Esophagus (tissue), 2 donors: ENCODE results near the gene NCOA1. TPM values are rescaled to one million over a fixed set of nuclear protein-coding genes. Genes with fewer than 3 reads are reported as not detected.
"Not testable (repeated sequence)": the region's sequence is repeated elsewhere in the genome, so short reads cannot be mapped to it uniquely, and the experiment has no call there.

Experiments used
- H3K27ac ChIP-seq, 2 donors: one replicate each; pipeline ENCODE4 v1.5.1; 2013; ENCODE audit warnings: low read depth in 2 of 2, mild to moderate bottlenecking in 2 of 2, inconsistent platforms in 1 of 2, low read length in 1 of 2, moderate library complexity in 1 of 2
- H3K27me3 ChIP-seq, 2 donors: one replicate each; pipeline ENCODE4 v1.6.1; 2013; ENCODE audit warnings: low read length in 2 of 2, control low read depth in 1 of 2, mild to moderate bottlenecking in 1 of 2; ENCODE audit not compliant: insufficient read depth in 2 of 2, control insufficient read depth in 1 of 2
- H3K36me3 ChIP-seq, 2 donors: one replicate each; pipeline ENCODE4 v1.6.1; 2013; ENCODE audit warnings: low read length in 1 of 2; ENCODE audit not compliant: control insufficient read depth in 2 of 2, insufficient read depth in 2 of 2
- H3K4me1 ChIP-seq, 2 donors: one replicate each; pipeline ENCODE4 v1.6.1; 2013; ENCODE audit warnings: low read length in 1 of 2; ENCODE audit not compliant: control insufficient read depth in 2 of 2, insufficient read depth in 2 of 2
- H3K4me3 ChIP-seq, 2 donors: one replicate each; pipeline ENCODE4 v1.5.1; 2013; ENCODE audit warnings: low read length in 2 of 2, mild to moderate bottlenecking in 2 of 2, low read depth in 1 of 2, moderate library complexity in 1 of 2
- H3K9me3 ChIP-seq, 2 donors: one replicate each; pipeline ENCODE4 v1.6.1; 2013; ENCODE audit warnings: mild to moderate bottlenecking in 2 of 2, low read depth in 1 of 2, low read length in 1 of 2, moderate library complexity in 1 of 2; ENCODE audit not compliant: control insufficient read depth in 2 of 2, insufficient read depth in 1 of 2
- WGBS, 2 donors: extraction: QIAGEN DNeasy Blood & Tissue Kit; methylation state at CpG; one replicate each; pipeline ENCODE4 v1.1.7; 2013; 5-methylcytosine and 5-hydroxymethylcytosine counted together
- polyA plus RNA-seq, 2 donors: library from polyadenylated mRNA; stranded (reverse); fragments of 200-250 nt; gene quantifications; one replicate each; pipeline ENCODE4 v1.2.3, GENCODE V29; 2013
- donor health status: healthy with polysubstance abuse.
- donor health status: Bipolar disorder and iron deficiency.

The NCOA1 gene
- polyA plus RNA-seq, 2 donors: 8.7 to 13.7 TPM

GRCh38 chr2:24577481-24577880 is 86.4 kb downstream of the NCOA1 start:
- no peaks in the 10 kb centered on the region for H3K36me3 ChIP-seq
- 38 to 45% methylated on average over 2 of the region's 2 CpGs for WGBS, 2 donors
- no peaks in the 10 kb centered on the region for H3K9me3 ChIP-seq
- no peaks in the 10 kb centered on the region for H3K27me3 ChIP-seq
- H3K27ac ChIP-seq: no peak overlapping the region
- H3K4me3 ChIP-seq: no peak overlapping the region
- H3K4me1 ChIP-seq: peaks cover 0 to 2% of the 10 kb centered on the region in 2 donors

GRCh38 chr2:24579053-24579803 is 88.2 kb downstream of the NCOA1 start:
- H3K36me3 ChIP-seq: no peaks in the 10 kb centered on the region
- WGBS, 2 donors: 88 to 91% methylated on average over 4 of the region's 4 CpGs

DNA sequence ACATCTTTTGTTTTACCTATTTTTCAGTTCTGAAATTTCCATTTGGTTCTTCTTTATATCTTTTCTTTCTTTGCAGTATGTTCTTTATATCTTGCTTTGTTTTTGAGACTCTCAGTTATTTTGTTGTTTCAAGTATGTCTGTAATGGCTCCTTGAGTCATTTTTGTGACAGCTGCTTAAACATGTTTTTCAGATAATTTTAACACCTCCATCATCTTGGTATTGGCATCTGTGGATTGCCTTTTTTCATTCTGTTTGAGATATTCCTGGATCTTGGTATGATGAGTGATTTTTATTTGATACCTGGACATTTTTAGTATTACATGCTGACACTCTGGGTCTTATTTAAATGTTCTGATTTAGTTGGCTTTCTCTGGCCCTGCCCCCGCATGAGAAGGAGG is 89.5 kb downstream of the NCOA1 start:
- no peaks in the 10 kb centered on the region for H3K27me3 ChIP-seq
- no peak overlapping the region for H3K4me3 ChIP-seq
- H3K9me3 ChIP-seq: no peaks in the 10 kb centered on the region
- WGBS, 2 donors: 96 to 100% methylated on average over 1 of the region's 1 CpG
- peaks cover 0 to 2% of the 10 kb centered on the region in 2 donors for H3K4me1 ChIP-seq
- H3K27ac ChIP-seq: no peak overlapping the region
- no peaks in the 10 kb centered on the region for H3K36me3 ChIP-seq

More at GRCh38 chr2:24579053-24579803, 88.2 kb downstream of the NCOA1 start:
- no peaks in the 10 kb centered on the region for H3K9me3 ChIP-seq
- H3K27ac ChIP-seq: no peak overlapping the region
- no peak overlapping the region for H3K4me3 ChIP-seq
- H3K4me1 ChIP-seq: peaks cover 0 to 2% of the 10 kb centered on the region in 2 donors
- no peaks in the 10 kb centered on the region for H3K27me3 ChIP-seq

DNA sequence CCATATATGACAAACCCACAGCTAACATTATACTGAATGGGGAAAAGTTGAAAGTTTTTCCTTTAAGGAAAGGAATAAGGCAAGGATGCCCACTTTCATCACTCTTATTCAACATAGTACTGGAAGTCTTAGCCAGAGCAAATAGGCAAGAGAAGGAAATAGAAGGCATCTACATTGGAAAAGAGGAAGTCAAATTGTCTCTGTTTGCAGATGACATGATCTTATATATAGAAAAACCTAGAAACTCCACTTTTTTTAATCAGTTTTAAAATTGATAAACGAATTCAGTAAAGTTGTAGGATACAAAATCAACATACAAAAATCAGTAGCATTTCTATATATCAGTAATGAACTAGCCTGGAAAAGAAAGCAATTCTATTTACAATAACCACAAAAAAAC is 90.9 kb downstream of the NCOA1 start:
- H3K27ac ChIP-seq, H3K9me3 ChIP-seq, H3K36me3 ChIP-seq, H3K4me3 ChIP-seq, H3K27me3 ChIP-seq, H3K4me1 ChIP-seq: not testable (repeated sequence)
- WGBS, 2 donors: 90 to 95% methylated on average over 1 of the region's 1 CpG

DNA sequence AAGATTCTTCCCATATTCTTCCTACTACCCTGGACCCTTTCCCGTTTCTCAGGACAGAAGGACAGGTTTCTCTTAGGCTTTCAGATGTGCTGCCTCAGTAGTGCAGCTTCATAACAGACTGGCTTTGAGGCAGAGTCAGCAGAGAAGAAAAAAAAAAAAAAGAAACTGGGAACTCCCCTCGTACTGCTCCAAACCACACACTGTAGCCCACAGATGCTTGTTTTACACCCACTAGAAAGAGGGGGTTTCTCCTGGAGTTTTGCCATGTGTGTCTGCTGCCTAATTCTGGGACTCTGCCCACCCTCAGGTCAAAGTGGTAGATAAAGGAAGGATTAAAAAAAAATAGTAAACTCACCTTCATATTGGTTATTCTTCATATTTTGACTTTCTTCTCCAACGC is 95.9 kb downstream of the NCOA1 start:
- no peak overlapping the region for H3K27ac ChIP-seq
- WGBS, 2 donors: 79 to 81% methylated on average over 3 of the region's 3 CpGs

GRCh38 chr2:24588294-24588693 is 97.2 kb downstream of the NCOA1 start:
- H3K27ac ChIP-seq: no peak overlapping the region
- 81 to 87% methylated on average over 5 of the region's 5 CpGs for WGBS, 2 donors
- no peak overlapping the region for H3K4me3 ChIP-seq
- peaks cover 0 to 3% of the 10 kb centered on the region in 2 donors for H3K36me3 ChIP-seq
- no peaks in the 10 kb centered on the region for H3K9me3 ChIP-seq
- no peaks in the 10 kb centered on the region for H3K4me1 ChIP-seq
- no peaks in the 10 kb centered on the region for H3K27me3 ChIP-seq

More for the DNA sequence above, 95.9 kb downstream of the NCOA1 start:
- H3K27me3 ChIP-seq: no peaks in the 10 kb centered on the region
- no peak overlapping the region for H3K4me3 ChIP-seq
- no peaks in the 10 kb centered on the region for H3K9me3 ChIP-seq
- peaks cover 0 to 3% of the 10 kb centered on the region in 2 donors for H3K36me3 ChIP-seq
- H3K4me1 ChIP-seq: no peaks in the 10 kb centered on the region

DNA sequence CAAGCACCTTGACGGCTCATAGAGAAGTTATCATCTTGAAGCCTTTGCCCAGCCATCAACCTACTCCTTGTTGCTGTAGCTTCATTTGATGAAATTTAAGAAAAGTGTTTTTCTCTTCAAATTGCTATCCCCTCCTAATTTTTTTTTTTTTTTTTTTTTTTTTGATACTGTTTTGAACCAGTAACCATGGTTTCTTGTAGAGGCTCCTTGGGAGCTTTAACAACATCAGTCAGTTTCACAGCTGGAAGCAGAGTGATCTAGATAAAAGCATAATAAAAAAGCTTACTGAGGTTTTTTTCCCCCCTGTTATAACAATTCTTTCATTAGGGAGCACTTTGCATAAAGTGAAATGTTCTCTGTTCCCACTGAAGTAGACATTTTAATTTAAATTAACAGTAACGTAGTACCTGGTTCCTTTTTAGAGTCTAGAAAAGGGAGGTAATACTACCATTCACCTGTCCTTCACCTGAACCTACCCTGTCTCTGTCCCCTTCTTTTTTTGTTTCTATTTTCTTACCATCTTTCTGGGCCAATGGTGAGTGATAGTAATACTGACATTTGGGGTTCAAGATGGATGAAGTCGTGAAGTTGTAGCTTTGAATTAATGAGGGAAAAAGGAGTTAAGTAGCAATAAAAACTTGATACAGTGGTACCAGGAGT is 101.5 kb downstream of the NCOA1 start:
- Histone ChIP-seq H3K27me3 (no peaks in the 10 kb centered on the region), H3K4me1 (no peaks in the 10 kb centered on the region), H3K4me3 (no peak overlapping the region), H3K27ac (no peak overlapping the region), H3K9me3 (no peaks in the 10 kb centered on the region), H3K36me3 (peaks cover 0 to 3% of the 10 kb centered on the region in 2 donors)
- 92 to 96% methylated on average over 3 of the region's 3 CpGs for WGBS, 2 donors

GRCh38 chr2:24594283-24594682 is 103.2 kb downstream of the NCOA1 start:
- no peak overlapping the region for H3K27ac ChIP-seq
- no peak overlapping the region for H3K4me3 ChIP-seq
- no peaks in the 10 kb centered on the region for H3K27me3 ChIP-seq
- 89 to 91% methylated on average over 2 of the region's 2 CpGs for WGBS, 2 donors
- no peaks in the 10 kb centered on the region for H3K36me3 ChIP-seq
- H3K9me3 ChIP-seq: no peaks in the 10 kb centered on the region
- no peaks in the 10 kb centered on the region for H3K4me1 ChIP-seq

DNA sequence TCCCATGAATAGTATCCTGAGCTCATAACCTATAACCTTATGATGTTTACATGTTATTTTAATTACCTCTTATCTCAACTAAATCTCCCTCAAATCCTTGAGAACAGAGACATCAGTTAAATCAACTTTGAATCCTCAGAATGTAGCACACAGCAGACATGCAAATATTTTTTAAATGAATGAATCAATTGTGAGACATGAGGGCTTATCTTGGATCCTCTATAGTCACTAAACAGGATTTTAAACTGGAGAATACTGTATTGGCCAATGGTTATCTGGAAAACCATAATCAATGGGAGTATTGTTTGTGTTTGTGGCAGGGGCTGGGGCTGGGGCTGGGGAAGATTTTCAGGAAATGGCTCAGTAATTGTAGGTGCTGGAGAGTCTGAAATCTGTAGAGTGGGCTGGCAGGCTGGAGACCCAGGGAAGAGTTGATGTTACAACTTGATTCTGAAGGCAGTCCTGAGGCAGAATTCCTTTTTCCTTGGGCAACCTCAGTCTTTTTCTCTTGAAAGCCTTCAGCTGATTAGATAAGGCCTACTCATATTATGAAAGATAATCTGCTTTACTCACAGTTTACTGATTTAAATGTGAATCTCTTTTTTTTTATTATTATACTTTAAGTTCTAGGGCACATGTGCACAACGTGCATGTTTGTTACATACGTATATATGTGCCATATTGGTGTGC is 106.3 kb downstream of the NCOA1 start:
- H3K27me3 ChIP-seq: no peaks in the 10 kb centered on the region
- H3K9me3 ChIP-seq: no peaks in the 10 kb centered on the region
- peaks cover 0 to 3% of the 10 kb centered on the region in 2 donors for H3K4me1 ChIP-seq
- H3K36me3 ChIP-seq: no peaks in the 10 kb centered on the region
- no peak overlapping the region for H3K4me3 ChIP-seq
- no peak overlapping the region for H3K27ac ChIP-seq
- 95 to 98% methylated on average over 2 of the region's 2 CpGs for WGBS, 2 donors
